Stimulated activated CD4-positive, alpha-beta T cell treated with anti-CD3 and anti-CD28 coated beads, Interleukin-15, amount 100 ng/mL, for 1 hour (primary cell): ENCODE results near the gene CCDC54.
"Not testable (repeated sequence)": the region's sequence is repeated elsewhere in the genome, so short reads cannot be mapped to it uniquely, and the experiment has no call there.

Experiments used
- DNase-seq, 2 donors: peaks; one replicate each; pipeline ENCODE4 v3.0.0-alpha.2; 2020; ENCODE audit warnings: low read depth in 1 of 2, low spot score in 1 of 2

The CCDC54 gene

DNA sequence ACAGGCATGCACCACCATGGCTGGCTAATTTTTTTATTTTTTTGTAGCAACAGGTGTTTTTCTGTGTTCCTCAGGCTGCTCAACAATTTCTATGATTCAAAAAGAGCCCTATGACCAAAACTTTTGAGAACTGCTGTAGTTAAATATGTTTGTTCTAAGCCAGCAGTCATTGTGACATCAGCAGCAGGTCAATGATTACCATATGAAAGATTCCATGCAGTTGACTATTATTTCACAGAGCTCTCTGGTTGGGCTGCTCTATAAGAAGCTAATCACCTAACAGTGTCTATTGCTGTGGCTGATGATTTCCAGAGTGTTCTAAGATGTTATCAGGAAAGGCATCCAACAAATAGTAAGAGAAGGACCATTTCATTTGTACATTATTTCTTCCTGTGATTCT is at the start of gene CCDC54:
CCDC54 (plus strand) TSS at position 289 of the 400 bp plus-strand sequence. CDS start 149 bp downstream, outside the sequence.
- DNase-seq = no peak

- no peak for DNase-seq
Measured at GRCh38 chr3:107328069-107328468, 49.2 kb upstream of the CCDC54 start.

GRCh38 chr3:107329088-107329487 is 48.2 kb upstream of the CCDC54 start:
- DNase-seq = no peak

GRCh38 chr3:107339690-107340089 is 37.5 kb upstream of the CCDC54 start:
- not testable (repeated sequence) for DNase-seq

DNA sequence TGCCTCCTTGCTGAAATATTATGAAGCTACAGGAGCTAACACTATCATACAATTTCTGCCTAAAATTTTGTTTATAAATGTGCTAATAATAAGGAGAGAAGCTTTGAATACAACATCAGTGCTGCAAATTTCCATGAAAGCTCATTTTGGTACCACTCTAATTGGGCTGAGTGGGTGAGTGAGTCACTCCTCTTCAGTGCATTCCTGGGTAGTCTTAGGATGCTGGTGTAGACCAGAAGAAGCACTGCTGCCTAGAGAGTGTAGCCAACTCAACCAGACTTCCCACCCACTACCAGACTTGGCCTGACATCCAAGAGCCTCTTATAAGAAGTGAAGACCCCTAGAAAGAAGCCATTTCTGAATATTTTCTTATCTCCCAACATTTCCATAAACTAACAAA is 32.5 kb upstream of the CCDC54 start:
- DNase-seq = no peak

- DNase-seq = no peak
Measured at GRCh38 chr3:107345822-107346405, 31.3 kb upstream of the CCDC54 start.

DNA sequence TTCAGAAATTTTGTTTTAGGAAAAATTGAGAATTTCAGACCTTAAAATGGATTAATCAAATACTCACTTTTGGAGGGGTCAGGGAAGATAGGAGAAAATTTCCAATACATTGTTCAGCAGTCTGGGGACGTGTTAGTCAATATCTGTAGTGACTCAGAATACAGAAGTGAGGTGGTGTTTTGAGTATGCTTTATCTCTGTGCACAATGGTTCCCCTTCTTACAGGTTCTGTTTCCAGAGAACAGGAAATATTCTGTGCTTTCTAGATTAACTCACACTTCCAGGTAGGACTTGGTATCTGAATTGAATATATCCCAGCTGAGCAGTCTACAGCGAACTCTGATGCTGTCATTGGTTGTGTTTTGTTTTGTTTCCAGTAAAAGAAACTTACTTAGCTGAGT is 30.7 kb upstream of the CCDC54 start:
- DNase-seq = no peak

DNA sequence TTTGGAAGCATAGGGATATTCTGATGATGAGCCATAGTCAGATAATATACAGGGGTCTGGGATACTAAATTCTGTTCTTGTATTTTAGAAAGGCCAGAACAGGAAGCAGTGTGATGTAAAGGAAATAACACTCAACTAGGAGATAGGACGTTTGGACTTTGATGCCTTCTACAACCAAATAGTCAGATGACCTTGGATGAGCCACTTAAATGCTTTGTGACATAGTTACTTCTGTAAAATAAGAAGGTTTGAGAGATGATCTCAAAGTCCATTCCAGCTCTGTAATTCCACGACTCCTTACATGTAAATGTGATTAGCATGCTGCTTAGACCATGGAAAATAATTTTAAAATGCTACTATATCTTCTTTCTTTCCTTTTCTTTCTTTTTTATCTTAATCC is 29.5 kb upstream of the CCDC54 start:
- no peak for DNase-seq

- no peak for DNase-seq
Measured at GRCh38 chr3:107356706-107357105, 20.5 kb upstream of the CCDC54 start.

GRCh38 chr3:107361633-107362032 is 15.6 kb upstream of the CCDC54 start:
- no peak for DNase-seq

- DNase-seq = no peak
Measured at GRCh38 chr3:107365051-107365450, 12.2 kb upstream of the CCDC54 start.

- DNase-seq = no peak
Measured at GRCh38 chr3:107366766-107367165, 10.5 kb upstream of the CCDC54 start.

GRCh38 chr3:107367353-107367752 is 9.9 kb upstream of the CCDC54 start:
- DNase-seq = no peak

- no peak for DNase-seq
Measured at GRCh38 chr3:107368654-107369398, 8.4 kb upstream of the CCDC54 start.

- no peak for DNase-seq
Measured at GRCh38 chr3:107369791-107370190, 7.4 kb upstream of the CCDC54 start.

DNA sequence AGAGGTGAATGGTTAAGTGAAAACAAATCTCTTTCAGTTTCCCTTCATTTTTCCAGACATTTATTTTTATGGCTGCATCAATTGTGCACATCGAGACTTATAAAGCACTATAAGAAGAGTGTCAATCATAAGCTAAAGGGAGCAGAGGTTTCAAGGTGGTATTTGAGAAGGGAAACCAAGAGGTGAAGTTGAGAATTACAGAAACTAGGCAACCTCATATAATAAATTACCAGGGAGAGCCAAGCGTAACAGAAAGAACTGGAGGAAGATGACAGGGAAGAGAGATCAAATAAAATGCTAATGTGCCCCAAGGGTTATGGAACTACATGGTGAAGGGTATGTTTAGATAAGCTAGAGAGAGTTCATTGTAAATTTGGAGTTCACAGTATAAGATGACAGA is 6.3 kb upstream of the CCDC54 start:
- no peak for DNase-seq

GRCh38 chr3:107372506-107372905 is 4.7 kb upstream of the CCDC54 start:
- no peak for DNase-seq

- DNase-seq = no peak
Measured at GRCh38 chr3:107373896-107374295, 3.3 kb upstream of the CCDC54 start.

DNA sequence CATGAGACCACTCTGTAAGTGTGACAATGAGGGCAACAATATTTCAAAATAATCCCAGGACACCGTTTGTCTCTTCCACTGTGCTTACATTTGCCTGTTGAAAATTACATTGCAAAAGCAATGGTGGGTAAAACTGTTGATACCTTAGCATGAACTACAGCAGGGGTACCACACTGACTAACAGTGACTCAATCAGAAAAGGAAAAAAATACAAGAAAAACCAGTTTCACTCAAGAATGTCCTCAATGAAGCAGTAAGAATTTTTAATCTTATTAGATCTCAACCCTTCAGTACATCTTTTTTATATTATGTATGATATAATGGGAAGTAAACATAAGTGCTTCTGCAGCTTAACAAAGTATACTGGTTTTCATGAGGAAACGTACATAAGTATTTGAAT is 1.6 kb upstream of the CCDC54 start:
- DNase-seq = no peak

DNA sequence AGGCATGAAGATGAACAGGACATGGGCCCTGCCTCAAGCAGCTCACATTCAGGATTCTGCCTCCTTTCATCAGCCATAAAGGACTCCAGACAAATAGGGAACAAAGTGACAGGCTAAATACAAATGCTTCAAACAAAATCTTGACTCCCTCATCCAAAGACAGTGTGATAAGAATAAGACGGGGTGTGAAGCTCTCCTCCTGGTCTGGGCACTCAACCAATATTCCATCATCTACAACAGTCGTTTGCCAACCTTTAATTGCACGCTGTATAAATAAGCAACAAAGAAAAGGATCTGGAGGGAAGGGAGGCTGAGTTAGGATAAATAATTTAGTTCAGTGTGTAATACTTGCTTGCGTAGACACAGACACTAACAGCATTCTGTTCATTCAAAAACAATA is 5.4 kb downstream of the CCDC54 start:
- DNase-seq = no peak

- no peak for DNase-seq
Measured at GRCh38 chr3:107384428-107384827, 7.2 kb downstream of the CCDC54 start.

- no peak for DNase-seq
Measured at GRCh38 chr3:107384907-107385306, 7.7 kb downstream of the CCDC54 start.

GRCh38 chr3:107387555-107387954 is 10.3 kb downstream of the CCDC54 start:
- DNase-seq = no peak
